ENCODE measurements around the gene NIPBL.

DNA sequence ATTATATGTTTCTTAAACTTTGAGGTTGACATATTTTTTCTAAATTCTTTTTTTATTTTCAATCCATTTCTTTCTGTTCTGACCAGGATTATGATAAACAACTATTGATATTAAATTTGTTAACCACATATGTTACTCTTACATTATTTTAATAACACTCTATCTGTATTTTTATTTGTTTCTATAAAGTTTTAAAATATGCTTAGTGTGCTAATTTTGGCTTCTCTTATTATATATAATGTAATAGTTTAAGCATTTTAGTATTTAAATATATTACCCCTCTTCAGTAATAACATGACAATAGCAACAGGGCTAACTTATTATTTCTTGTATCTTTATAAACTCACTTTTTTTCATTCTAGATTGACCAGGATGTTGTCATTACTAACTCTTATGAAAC lies 137.8 kb downstream of the NIPBL start:
- TF ChIP-seq, protein P1, sequence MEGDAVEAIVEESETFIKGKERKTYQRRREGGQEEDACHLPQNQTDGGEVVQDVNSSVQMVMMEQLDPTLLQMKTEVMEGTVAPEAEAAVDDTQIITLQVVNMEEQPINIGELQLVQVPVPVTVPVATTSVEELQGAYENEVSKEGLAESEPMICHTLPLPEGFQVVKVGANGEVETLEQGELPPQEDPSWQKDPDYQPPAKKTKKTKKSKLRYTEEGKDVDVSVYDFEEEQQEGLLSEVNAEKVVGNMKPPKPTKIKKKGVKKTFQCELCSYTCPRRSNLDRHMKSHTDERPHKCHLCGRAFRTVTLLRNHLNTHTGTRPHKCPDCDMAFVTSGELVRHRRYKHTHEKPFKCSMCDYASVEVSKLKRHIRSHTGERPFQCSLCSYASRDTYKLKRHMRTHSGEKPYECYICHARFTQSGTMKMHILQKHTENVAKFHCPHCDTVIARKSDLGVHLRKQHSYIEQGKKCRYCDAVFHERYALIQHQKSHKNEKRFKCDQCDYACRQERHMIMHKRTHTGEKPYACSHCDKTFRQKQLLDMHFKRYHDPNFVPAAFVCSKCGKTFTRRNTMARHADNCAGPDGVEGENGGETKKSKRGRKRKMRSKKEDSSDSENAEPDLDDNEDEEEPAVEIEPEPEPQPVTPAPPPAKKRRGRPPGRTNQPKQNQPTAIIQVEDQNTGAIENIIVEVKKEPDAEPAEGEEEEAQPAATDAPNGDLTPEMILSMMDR (conservative IDR thresholded peaks at IDR 0.05 in 1 of 2, IDR thresholded peaks at IDR 0.05 in 1 of 2; ENCODE audit: low read depth in 1 of 2, low read length in 2 of 2): no peak
- no peak for TF ChIP-seq EZH2 (IDR thresholded peaks at IDR 0.05; ENCODE audit: low read length, missing control alignments)
